NCI-H1092 (cell line): ENCODE results near the gene LRRC58.

Experiments used
- DNase-seq: peaks from one replicate; lab custom pipeline; 2025; lab: John Stamatoyannopoulos, UW

LRRC58 gene

GRCh38 chr3:120276767-120277166 is 72.4 kb downstream of the LRRC58 start:
- DNase-seq: no peak

GRCh38 chr3:120275618-120276017 is 73.5 kb downstream of the LRRC58 start:
- DNase-seq: no peak

GRCh38 chr3:120274739-120275167 is 74.4 kb downstream of the LRRC58 start:
- peak; percentile 92 for DNase-seq
